Subcutaneous abdominal adipose tissue (tissue), 5 donors: ENCODE results near the gene OLFML2B.
A peak's percentile ranks its signal among the peaks of the same experiment; 100 is the strongest.

Experiments used
- H3K27ac ChIP-seq: one replicate; pipeline ENCODE4 v1.7.0; 2013; ENCODE audit warnings: low read depth, mild to moderate bottlenecking, inconsistent platforms, low read length, moderate library complexity
- H3K27me3 ChIP-seq, 5 donors: one replicate each; pipeline ENCODE4 v1.7.0; 2013; ENCODE audit warnings: low read length in 5 of 5, inconsistent platforms in 1 of 5; ENCODE audit not compliant: control insufficient read depth in 5 of 5, insufficient read depth in 4 of 5
- H3K36me3 ChIP-seq, 5 donors: one replicate each; pipeline ENCODE4 v1.7.0; 2013; ENCODE audit warnings: low read length in 5 of 5; ENCODE audit not compliant: control insufficient read depth in 5 of 5, insufficient read depth in 5 of 5
- H3K4me1 ChIP-seq, 5 donors: one replicate each; pipeline ENCODE4 v1.7.0; 2013; ENCODE audit warnings: low read length in 5 of 5, mild to moderate bottlenecking in 3 of 5, moderate library complexity in 1 of 5; ENCODE audit not compliant: control insufficient read depth in 5 of 5, insufficient read depth in 5 of 5
- H3K4me3 ChIP-seq, 5 donors: one replicate each; pipeline ENCODE4 v1.7.0; 2013; ENCODE audit warnings: low read length in 5 of 5, low read depth in 1 of 5
- H3K9ac ChIP-seq, 5 donors: one replicate each; pipeline ENCODE4 v1.7.0; 2013; ENCODE audit warnings: low read length in 5 of 5, mild to moderate bottlenecking in 4 of 5, moderate library complexity in 3 of 5
- H3K9me3 ChIP-seq, 5 donors: one replicate each; pipeline ENCODE4 v1.7.0; 2013; ENCODE audit warnings: low read length in 5 of 5; ENCODE audit not compliant: control insufficient read depth in 5 of 5
- donor health status: healthy.
- donor health status: healthy.
- donor health status: healthy.
- donor health status: healthy.
- donor health status: healthy.

OLFML2B gene

GRCh38 chr1:161981126-161981525 is 42.5 kb downstream of the OLFML2B start:
- H3K4me3 ChIP-seq: no peak overlapping the region
- no peak overlapping the region for H3K27ac ChIP-seq
- H3K36me3 ChIP-seq: peaks cover 0 to 12% (median 8%) of the 10 kb centered on the region in 5 donors
- no peaks in the 10 kb centered on the region for H3K9me3 ChIP-seq
- H3K27me3 ChIP-seq: peaks cover 0 to 9% (median 5%) of the 10 kb centered on the region in 5 donors
- H3K4me1 ChIP-seq: peaks cover 0 to 6% (median 4%) of the 10 kb centered on the region in 5 donors
- no peak overlapping the region for H3K9ac ChIP-seq

GRCh38 chr1:161978011-161978790 is 45.5 kb downstream of the OLFML2B start:
- Histone ChIP-seq H3K4me1 (peaks cover 8 to 24% (median 20%) of the 10 kb centered on the region in 5 donors), H3K9ac (no peak overlapping the region), H3K36me3 (peaks cover 0 to 1% (median 0%) of the 10 kb centered on the region in 5 donors), H3K9me3 (no peaks in the 10 kb centered on the region), H3K27ac (no peak overlapping the region), H3K27me3 (peaks cover 0 to 6% (median 0%) of the 10 kb centered on the region in 5 donors), H3K4me3 (no peak overlapping the region)

- H3K27ac ChIP-seq: peak overlapping the region; percentile 19
- H3K9me3 ChIP-seq: no peaks in the 10 kb centered on the region
- H3K27me3 ChIP-seq: no peaks in the 10 kb centered on the region
- peak overlapping the region in 1 of 5 donors; percentile 32 for H3K9ac ChIP-seq
- no peak overlapping the region for H3K4me3 ChIP-seq
- H3K36me3 ChIP-seq: no peaks in the 10 kb centered on the region
- H3K4me1 ChIP-seq: peaks cover 5 to 25% (median 16%) of the 10 kb centered on the region in 5 donors
Observed at GRCh38 chr1:161973924-161974845, 49.5 kb downstream of the OLFML2B start.

GRCh38 chr1:161972828-161973227 is 50.8 kb downstream of the OLFML2B start:
- Histone ChIP-seq H3K4me1 (peaks cover 5 to 25% (median 16%) of the 10 kb centered on the region in 5 donors), H3K27ac (no peak overlapping the region)

GRCh38 chr1:161970633-161971032 is 53.0 kb downstream of the OLFML2B start:
- Histone ChIP-seq H3K36me3 (peaks cover 0 to 15% (median 5%) of the 10 kb centered on the region in 5 donors), H3K27me3 (no peaks in the 10 kb centered on the region), H3K27ac (no peak overlapping the region), H3K4me3 (no peak overlapping the region), H3K9me3 (no peaks in the 10 kb centered on the region), H3K9ac (no peak overlapping the region), H3K4me1 (peaks cover 5 to 25% (median 16%) of the 10 kb centered on the region in 5 donors)

More at GRCh38 chr1:161972828-161973227, 50.8 kb downstream of the OLFML2B start:
- Histone ChIP-seq H3K27me3 (no peaks in the 10 kb centered on the region), H3K9ac (no peak overlapping the region), H3K36me3 (peaks cover 0 to 1% (median 0%) of the 10 kb centered on the region in 5 donors), H3K4me3 (no peak overlapping the region), H3K9me3 (no peaks in the 10 kb centered on the region)

- H3K27ac ChIP-seq: no peak overlapping the region
- H3K9ac ChIP-seq: no peak overlapping the region
- H3K36me3 ChIP-seq: peaks cover 0 to 15% (median 5%) of the 10 kb centered on the region in 5 donors
- no peak overlapping the region for H3K4me3 ChIP-seq
- H3K27me3 ChIP-seq: no peaks in the 10 kb centered on the region
- H3K4me1 ChIP-seq: peaks cover 5 to 24% (median 15%) of the 10 kb centered on the region in 5 donors
- no peaks in the 10 kb centered on the region for H3K9me3 ChIP-seq
Observed at GRCh38 chr1:161970036-161970435, 53.6 kb downstream of the OLFML2B start.

GRCh38 chr1:161966067-161966466 is 57.6 kb downstream of the OLFML2B start:
- no peak overlapping the region for H3K9ac ChIP-seq
- peaks cover 0 to 10% (median 7%) of the 10 kb centered on the region in 5 donors for H3K4me1 ChIP-seq
- H3K36me3 ChIP-seq: peaks cover 0 to 15% (median 5%) of the 10 kb centered on the region in 5 donors
- no peak overlapping the region for H3K27ac ChIP-seq
- H3K9me3 ChIP-seq: no peaks in the 10 kb centered on the region
- no peak overlapping the region for H3K4me3 ChIP-seq
- H3K27me3 ChIP-seq: no peaks in the 10 kb centered on the region

GRCh38 chr1:161962091-161962887 is 61.4 kb downstream of the OLFML2B start:
- peaks cover 6 to 26% (median 18%) of the 10 kb centered on the region in 5 donors for H3K36me3 ChIP-seq
- H3K4me1 ChIP-seq: peaks cover 0 to 9% (median 7%) of the 10 kb centered on the region in 5 donors
- no peaks in the 10 kb centered on the region for H3K27me3 ChIP-seq
- no peaks in the 10 kb centered on the region for H3K9me3 ChIP-seq
- H3K4me3 ChIP-seq: peak overlapping the region in 4 of 5 donors; percentile 27 to 52 (median 40)
- no peak overlapping the region for H3K9ac ChIP-seq
- peak overlapping the region; percentile 34 for H3K27ac ChIP-seq

GRCh38 chr1:161958425-161958824 is 65.2 kb downstream of the OLFML2B start:
- no peaks in the 10 kb centered on the region for H3K9me3 ChIP-seq
- no peaks in the 10 kb centered on the region for H3K27me3 ChIP-seq
- peaks cover 2 to 27% (median 15%) of the 10 kb centered on the region in 5 donors for H3K4me1 ChIP-seq
- H3K9ac ChIP-seq: no peak overlapping the region
- peaks cover 6 to 16% (median 13%) of the 10 kb centered on the region in 5 donors for H3K36me3 ChIP-seq
- H3K4me3 ChIP-seq: no peak overlapping the region
- no peak overlapping the region for H3K27ac ChIP-seq
